Mesenchymal stem cell (in vitro differentiated cells and primary cell): ENCODE measurements around the gene PTPRD.

Source experiments
- DNase-seq: peaks from one replicate; pipeline ENCODE4 v3.0.0-alpha.2; 2013
- H2AFZ ChIP-seq: one replicate; pipeline ENCODE4 v1.6.1; 2013; ENCODE audit warnings: low read depth, mild to moderate bottlenecking, control low read depth, inconsistent platforms, low read length, moderate library complexity
- H2AK5ac ChIP-seq: 2 replicates; pipeline ENCODE4 v1.6.1; 2013; ENCODE audit warnings: low read length, moderate library complexity, mild to moderate bottlenecking, inconsistent platforms; ENCODE audit not compliant: severe bottlenecking
- H2BK120ac ChIP-seq: one replicate; pipeline ENCODE4 v1.6.1; 2013; ENCODE audit warnings: low read depth, mild to moderate bottlenecking, inconsistent platforms, low read length, moderate library complexity
- H2BK12ac ChIP-seq, 2 experiments: one replicate each; pipeline ENCODE4 v1.6.1; 2013; ENCODE audit warnings: inconsistent platforms in 2 of 2, low read length in 2 of 2, mild to moderate bottlenecking in 2 of 2, moderate library complexity in 2 of 2, control low read depth in 1 of 2
- H2BK15ac ChIP-seq: one replicate; pipeline ENCODE4 v1.6.1; 2013; ENCODE audit warnings: mild to moderate bottlenecking, low read depth, inconsistent platforms; ENCODE audit not compliant: poor library complexity, severe bottlenecking
- H2BK5ac ChIP-seq: 2 replicates; pipeline ENCODE4 v1.6.1; 2013; ENCODE audit warnings: low read depth, mild to moderate bottlenecking, low read length, control low read depth, inconsistent platforms; ENCODE audit not compliant: poor library complexity, severe bottlenecking
- H3K14ac ChIP-seq, 2 experiments: one replicate each; pipeline ENCODE4 v1.6.1; 2013; ENCODE audit warnings: inconsistent platforms in 2 of 2, low read length in 2 of 2, control low read depth in 1 of 2, mild to moderate bottlenecking in 1 of 2, moderate library complexity in 1 of 2
- H3K18ac ChIP-seq, 2 experiments: one replicate each; pipeline ENCODE4 v1.6.1; 2013; ENCODE audit warnings: inconsistent platforms in 2 of 2, low read length in 2 of 2, control low read depth in 1 of 2, low read depth in 1 of 2, mild to moderate bottlenecking in 1 of 2
- H3K23ac ChIP-seq, 2 experiments: one replicate each; pipeline ENCODE4 v1.6.1; 2013; ENCODE audit warnings: inconsistent platforms in 2 of 2, low read length in 2 of 2, mild to moderate bottlenecking in 2 of 2, moderate library complexity in 2 of 2, control low read depth in 1 of 2
- H3K27ac ChIP-seq: 2 replicates; pipeline ENCODE4 v1.5.1; 2013; ENCODE audit warnings: mild to moderate bottlenecking, moderate library complexity, low read length, control low read depth, inconsistent platforms; ENCODE audit not compliant: poor library complexity, severe bottlenecking
- H3K27me3 ChIP-seq, 2 experiments: 2 replicates each; pipeline versions ENCODE4 v1.6.1 to v1.7.0; 2013; ENCODE audit warnings: low read length in 2 of 2, mild to moderate bottlenecking in 2 of 2, moderate library complexity in 2 of 2, control low read depth in 1 of 2, inconsistent platforms in 1 of 2; ENCODE audit not compliant: control insufficient read depth in 1 of 2, insufficient read depth in 1 of 2
- H3K36me3 ChIP-seq, 2 experiments: 2 replicates each; pipeline versions ENCODE4 v1.6.1 to v1.7.0; 2013; ENCODE audit warnings: low read length in 2 of 2, control low read depth in 1 of 2, inconsistent platforms in 1 of 2, low read depth in 1 of 2, mild to moderate bottlenecking in 1 of 2; ENCODE audit not compliant: insufficient read depth in 2 of 2, control insufficient read depth in 1 of 2
- H3K4ac ChIP-seq, 2 experiments: one replicate each; pipeline ENCODE4 v1.6.1; 2013; ENCODE audit warnings: inconsistent platforms in 2 of 2, low read length in 2 of 2, mild to moderate bottlenecking in 2 of 2, moderate library complexity in 2 of 2, control low read depth in 1 of 2, low read depth in 1 of 2
- H3K4me1 ChIP-seq: 2 replicates; pipeline ENCODE4 v1.6.1; 2013; ENCODE audit warnings: low read depth, low read length, control low read depth; ENCODE audit not compliant: control insufficient read depth, insufficient read depth
- H3K4me2 ChIP-seq: 2 replicates; pipeline ENCODE4 v1.6.1; 2013; ENCODE audit warnings: low read length, mild to moderate bottlenecking, inconsistent platforms; ENCODE audit not compliant: poor library complexity, severe bottlenecking
- H3K4me3 ChIP-seq, 2 experiments: 2 replicates each; pipeline versions ENCODE4 v1.5.1 to v1.7.0; 2013; ENCODE audit warnings: low read length in 2 of 2, mild to moderate bottlenecking in 2 of 2, control low read depth in 1 of 2, low read depth in 1 of 2; ENCODE audit not compliant: insufficient read depth in 1 of 2
- H3K79me1 ChIP-seq: replicated peaks from 2 replicates; pipeline ENCODE4 v1.6.1; 2013; ENCODE audit warnings: mild to moderate bottlenecking, control low read depth, low read length, inconsistent platforms; ENCODE audit not compliant: poor library complexity, severe bottlenecking
- H3K9ac ChIP-seq: 2 replicates; pipeline ENCODE4 v1.7.0; 2013; ENCODE audit warnings: mild to moderate bottlenecking, low read length, moderate library complexity
- H3K9me3 ChIP-seq: 2 replicates; pipeline ENCODE4 v1.7.0; 2013; ENCODE audit warnings: mild to moderate bottlenecking, low read length; ENCODE audit not compliant: control insufficient read depth
- H4K8ac ChIP-seq: one replicate; pipeline ENCODE4 v1.6.1; 2013; ENCODE audit warnings: inconsistent platforms, mild to moderate bottlenecking, low read length, moderate library complexity
- H4K91ac ChIP-seq: one replicate; pipeline ENCODE4 v1.6.1; 2013; ENCODE audit warnings: mild to moderate bottlenecking, low read length, inconsistent platforms
- WGBS: methylation state at CpG from one replicate; pipeline ENCODE4 v1.1.7; 2013; ENCODE audit warnings: mixed read lengths; 5-methylcytosine and 5-hydroxymethylcytosine counted together

The PTPRD gene

DNA sequence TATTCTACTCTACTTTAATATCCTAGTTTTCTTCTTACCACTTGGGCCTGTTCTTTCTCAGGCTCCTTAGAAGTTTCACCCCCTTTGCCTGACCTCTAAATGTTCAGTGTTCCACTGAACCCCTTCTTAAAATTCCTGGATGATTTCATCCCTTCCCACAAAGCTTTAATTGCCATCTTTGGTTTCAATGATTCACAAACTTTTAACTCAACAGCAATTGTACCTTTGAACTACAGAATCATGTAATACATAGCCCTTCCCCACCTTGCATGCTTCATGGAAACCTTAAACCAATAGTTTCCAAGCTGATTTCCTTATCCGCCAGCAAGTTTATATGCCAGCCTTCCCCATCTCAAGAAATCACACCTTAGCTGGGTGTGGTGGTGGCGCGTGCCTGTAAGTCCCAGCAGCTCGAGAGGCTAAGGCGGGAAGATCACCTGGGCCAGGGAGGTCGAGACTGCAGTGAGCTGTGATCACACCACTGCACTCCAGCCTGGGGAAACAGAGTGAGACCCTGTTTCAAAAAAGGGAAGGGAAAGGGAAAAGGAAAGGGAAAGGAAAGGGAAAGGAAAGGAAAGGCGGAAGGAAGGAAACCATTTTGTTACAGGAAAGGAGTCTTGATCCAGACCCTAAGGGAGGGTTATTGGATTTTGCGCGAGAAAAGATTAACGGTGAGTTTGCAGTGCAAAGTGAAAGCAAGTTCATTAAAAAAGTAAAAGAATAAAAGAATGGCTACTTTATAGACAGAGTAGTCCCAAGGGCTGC is 1789.5 kb downstream of the PTPRD start:
- Histone ChIP-seq H3K4me3 (no peak overlapping the region), H3K9me3 (no peaks in the 10 kb centered on the region), H2BK5ac (peak overlapping the region; percentile 2), H3K14ac (no peak overlapping the region), H3K27ac (peak overlapping the region; percentile 75), H3K36me3 (no peaks in the 10 kb centered on the region), H2AFZ (no peak overlapping the region), H3K4me2 (no peak overlapping the region), H2BK12ac (no peak overlapping the region), H4K91ac (no peak overlapping the region), H3K18ac (no peak overlapping the region), H4K8ac (no peak overlapping the region), H3K4ac (no peak overlapping the region), H2BK15ac (no peak overlapping the region), H3K9ac (no peak overlapping the region), H2AK5ac (peak overlapping the region; percentile 82), H3K4me1 (peaks cover 3% of the 10 kb centered on the region), H3K23ac (no peak overlapping the region), H2BK120ac (no peak overlapping the region), H3K27me3 (no peaks in the 10 kb centered on the region), H3K79me1 (peaks cover 11% of the 10 kb centered on the region)
- DNase-seq, result no peak
- 97% methylated on average over 10 of the region's 10 CpGs for WGBS

GRCh38 chr9:8822667-8823025 is 1790.2 kb downstream of the PTPRD start:
- no peak overlapping the region for H3K9ac ChIP-seq
- H3K9me3 ChIP-seq, result no peaks in the 10 kb centered on the region
- no peak overlapping the region for H3K4me3 ChIP-seq
- no peak for DNase-seq
- H3K18ac ChIP-seq, result no peak overlapping the region
- peak overlapping the region; percentile 75 for H3K27ac ChIP-seq
- H2AFZ ChIP-seq, result no peak overlapping the region
- no peaks in the 10 kb centered on the region for H3K27me3 ChIP-seq
- no peak overlapping the region for H3K23ac ChIP-seq
- H2BK12ac ChIP-seq, result no peak overlapping the region
- no peaks in the 10 kb centered on the region for H3K36me3 ChIP-seq
- H3K4me1 ChIP-seq, result peaks cover 3% of the 10 kb centered on the region
- no peak overlapping the region for H3K4me2 ChIP-seq
- WGBS, result 92% methylated on average over 5 of the region's 5 CpGs
- no peak overlapping the region for H2BK5ac ChIP-seq
- H3K79me1 ChIP-seq, result peaks cover 9% of the 10 kb centered on the region
- no peak overlapping the region for H2BK15ac ChIP-seq
- no peak overlapping the region for H3K14ac ChIP-seq
- no peak overlapping the region for H2AK5ac ChIP-seq
- H4K8ac ChIP-seq, result no peak overlapping the region
- no peak overlapping the region for H3K4ac ChIP-seq
- no peak overlapping the region for H2BK120ac ChIP-seq
- H4K91ac ChIP-seq, result no peak overlapping the region

DNA sequence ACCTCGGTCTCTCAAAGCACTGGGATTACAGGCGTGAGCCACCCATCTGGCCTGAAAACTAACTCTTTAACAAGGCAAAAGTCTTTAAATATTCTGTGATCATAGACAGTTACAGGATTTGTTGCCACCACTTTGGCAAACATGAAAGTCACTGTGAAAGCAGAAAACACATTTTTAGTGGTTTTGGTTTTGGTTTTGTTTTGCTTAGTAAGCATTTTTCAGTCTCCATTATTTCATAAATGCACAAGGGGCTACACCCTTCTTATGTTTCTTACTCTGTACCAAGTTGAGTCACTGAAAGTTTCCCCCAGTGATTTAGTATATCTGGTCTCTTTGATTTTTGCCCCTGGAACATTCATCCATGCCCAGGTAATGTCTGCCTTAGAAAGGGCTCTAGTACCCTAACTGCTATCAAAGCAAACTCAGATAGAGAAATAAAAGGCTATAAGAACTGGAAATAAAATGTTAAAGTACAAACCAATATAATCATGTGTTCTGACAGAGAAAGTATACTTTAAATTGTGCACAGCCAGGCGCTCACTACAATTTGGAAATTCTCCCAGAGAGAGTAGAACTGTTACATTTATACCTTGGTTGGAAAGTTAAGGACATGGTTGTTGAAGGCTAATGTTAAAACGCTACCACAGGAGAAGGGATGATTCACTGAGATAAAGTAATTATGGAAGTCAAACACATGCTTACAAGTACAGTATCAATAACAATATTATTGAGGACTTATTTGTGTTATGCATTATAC is 1790.7 kb downstream of the PTPRD start:
- Histone ChIP-seq H3K27me3 (no peaks in the 10 kb centered on the region), H3K4me2 (no peak overlapping the region), H4K91ac (no peak overlapping the region), H2BK12ac (no peak overlapping the region), H2BK15ac (no peak overlapping the region), H3K4me1 (peaks cover 3% of the 10 kb centered on the region), H3K23ac (no peak overlapping the region), H3K9me3 (no peaks in the 10 kb centered on the region), H3K27ac (peak overlapping the region; percentile 23), H3K4me3 (no peak overlapping the region), H2AK5ac (no peak overlapping the region), H3K18ac (no peak overlapping the region), H2AFZ (no peak overlapping the region), H2BK120ac (no peak overlapping the region), H4K8ac (no peak overlapping the region), H2BK5ac (no peak overlapping the region), H3K14ac (no peak overlapping the region), H3K4ac (no peak overlapping the region), H3K79me1 (peaks cover 9% of the 10 kb centered on the region), H3K9ac (no peak overlapping the region), H3K36me3 (no peaks in the 10 kb centered on the region)
- WGBS, result 100% methylated on average over 3 of the region's 4 CpGs
- DNase-seq, result no peak

DNA sequence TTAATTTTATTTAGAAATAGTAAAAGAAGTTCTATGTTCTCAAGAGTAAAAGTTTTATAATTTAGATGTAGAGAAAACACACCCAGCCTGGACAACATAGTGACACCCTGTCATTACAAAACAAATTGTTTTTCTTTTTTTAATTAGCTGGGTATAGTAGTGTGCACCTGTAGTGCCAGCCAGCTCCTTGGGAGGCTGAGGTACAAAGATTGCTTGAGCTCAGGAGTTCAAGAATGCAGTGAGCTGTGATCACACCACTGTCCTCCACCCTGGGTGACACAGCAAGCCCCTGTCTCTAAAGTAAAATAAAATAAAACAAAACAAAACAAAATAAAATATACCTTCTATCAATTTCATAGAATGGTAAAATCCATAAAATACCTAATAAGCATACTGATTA is 1795.5 kb downstream of the PTPRD start:
- no peak overlapping the region for H2BK120ac ChIP-seq
- no peak for DNase-seq
- H2BK12ac ChIP-seq, result no peak overlapping the region
- no peak overlapping the region for H3K4me3 ChIP-seq
- H3K4me1 ChIP-seq, result no peaks in the 10 kb centered on the region
- H2BK15ac ChIP-seq, result no peak overlapping the region
- H3K4ac ChIP-seq, result no peak overlapping the region
- H2AK5ac ChIP-seq, result no peak overlapping the region
- H3K36me3 ChIP-seq, result no peaks in the 10 kb centered on the region
- no peaks in the 10 kb centered on the region for H3K27me3 ChIP-seq
- no peak overlapping the region for H4K91ac ChIP-seq
- H3K79me1 ChIP-seq, result peaks cover 20% of the 10 kb centered on the region
- no peak overlapping the region for H3K23ac ChIP-seq
- no peak overlapping the region for H3K27ac ChIP-seq
- no peaks in the 10 kb centered on the region for H3K9me3 ChIP-seq
- no peak overlapping the region for H3K14ac ChIP-seq
- no peak overlapping the region for H3K4me2 ChIP-seq
- H3K18ac ChIP-seq, result no peak overlapping the region
- H3K9ac ChIP-seq, result no peak overlapping the region
- no peak overlapping the region for H4K8ac ChIP-seq
- no peak overlapping the region for H2AFZ ChIP-seq
- H2BK5ac ChIP-seq, result no peak overlapping the region
